H1 (cell line): Measurements from ENCODE around the gene CDT1. TPM values are rescaled to one million over a fixed set of nuclear protein-coding genes. Genes with fewer than 3 reads are reported as not detected.

ENCODE experiments used
- CTCF ChIA-PET: fragments of 300-600 bp; sonication (Branson Sonifier 250); formaldehyde crosslinking; loops from one replicate; lab custom pipeline; 2021; ENCODE audit not compliant: partially characterized antibody; lab: Charles Lee
- POLR2A ChIA-PET: fragments of 300-600 bp; sonication (Branson Sonifier 250); formaldehyde crosslinking; loops from one replicate; lab custom pipeline; 2021; ENCODE audit warnings: inconsistent platforms; ENCODE audit not compliant: partially characterized antibody; lab: Charles Lee
- DNase-seq, 2 experiments: peaks; one replicate each; pipeline versions ENCODE4 v3.0.0 to v3.0.0-alpha.2; 2010 to 2022; ENCODE audit warnings: low spot score in 2 of 2, low read depth in 1 of 2, mixed read lengths in 1 of 2
- FAIRE-seq: peaks from 2 replicates; lab custom pipeline; 2011; peaks lifted over from hg19 to GRCh38; lab: Jason Lieb, UNC
- H2AFZ ChIP-seq: 2 replicates; pipeline ENCODE4 v1.8.1; 2012; ENCODE audit warnings: low read length, inconsistent platforms
- H2AK5ac ChIP-seq: 2 replicates; pipeline ENCODE4 v1.6.1; 2013; ENCODE audit warnings: low read depth, low read length
- H2BK120ac ChIP-seq: replicated peaks from 2 replicates; pipeline ENCODE3; 2013; ENCODE audit warnings: low read depth, low read length, inconsistent platforms
- H2BK12ac ChIP-seq: 2 replicates; pipeline ENCODE4 v1.6.1; 2013; ENCODE audit warnings: low read depth, low read length
- H2BK15ac ChIP-seq: 2 replicates; pipeline ENCODE4 v1.6.1; 2013; ENCODE audit warnings: low read length
- H2BK20ac ChIP-seq: 2 replicates; pipeline ENCODE4 v1.6.1; 2013; ENCODE audit warnings: low read length
- H2BK5ac ChIP-seq: 2 replicates; pipeline ENCODE4 v1.6.1; 2013; ENCODE audit warnings: low read depth, low read length
- H3K14ac ChIP-seq: 2 replicates; pipeline ENCODE4 v1.6.1; 2013; ENCODE audit warnings: inconsistent platforms; ENCODE audit not compliant: insufficient read length
- H3K18ac ChIP-seq: 2 replicates; pipeline ENCODE4 v1.6.1; 2013; ENCODE audit warnings: low read length; ENCODE audit errors: extremely low read depth
- H3K23ac ChIP-seq: 2 replicates; pipeline ENCODE4 v1.6.1; 2013; ENCODE audit warnings: inconsistent platforms; ENCODE audit not compliant: insufficient read length
- H3K23me2 ChIP-seq: 2 replicates; pipeline ENCODE4 v1.6.1; 2013; ENCODE audit warnings: low read depth, low read length
- H3K27ac ChIP-seq: 2 replicates; pipeline ENCODE4 v1.6.1; 2011; ENCODE audit warnings: low read depth, low read length, inconsistent platforms
- H3K27me3 ChIP-seq, 4 experiments: replicated peaks in 1 of 4; 1 replicate in 1 of 4; 2 replicates in 3 of 4; pipeline versions ENCODE4 v1.6.1 to v1.8.1; 2011 to 2013; ENCODE audit warnings: low read length in 3 of 4, mild to moderate bottlenecking in 3 of 4, inconsistent platforms in 2 of 4, mixed read lengths in 2 of 4, moderate library complexity in 1 of 4; ENCODE audit not compliant: control insufficient read depth in 3 of 4, insufficient read depth in 3 of 4; ENCODE audit errors: extremely low read depth in 1 of 4
- H3K36me3 ChIP-seq, 4 experiments: 2 replicates each; pipeline versions ENCODE4 v1.6.1 to v1.8.1; 2011 to 2013; ENCODE audit warnings: mild to moderate bottlenecking in 4 of 4, low read length in 3 of 4, moderate library complexity in 2 of 4, control low read depth in 1 of 4, inconsistent platforms in 1 of 4; ENCODE audit not compliant: insufficient read depth in 4 of 4, control insufficient read depth in 2 of 4
- H3K4ac ChIP-seq: replicated peaks from 2 replicates; pipeline ENCODE3; 2013; ENCODE audit warnings: low read length, low read depth, mixed read lengths, inconsistent platforms; ENCODE audit not compliant: insufficient read length
- H3K4me1 ChIP-seq, 4 experiments: replicated peaks in 1 of 4; 1 replicate in 1 of 4; 2 replicates in 3 of 4; pipeline versions ENCODE4 v1.6.1 to v1.8.1; 2011 to 2013; ENCODE audit warnings: low read length in 3 of 4, inconsistent platforms in 2 of 4, mixed read lengths in 1 of 4; ENCODE audit not compliant: insufficient read depth in 4 of 4, control insufficient read depth in 3 of 4
- H3K4me2 ChIP-seq, 2 experiments: 2 replicates each; pipeline versions ENCODE4 v1.6.1 to v1.8.1; 2011 to 2013; ENCODE audit warnings: low read depth in 2 of 2, low read length in 2 of 2, control low read depth in 1 of 2, inconsistent platforms in 1 of 2, mild to moderate bottlenecking in 1 of 2; ENCODE audit not compliant: insufficient read depth in 1 of 2
- H3K4me3 ChIP-seq, 4 experiments: fragments of 200-600, 300-600 bp in 1 of 4; sonication (generic), shearing (Covaris generic), sonication (Bioruptor Twin) in 1 of 4; 2 replicates each; pipeline versions ENCODE4 v1.5.1 to v1.8.1; 2011 to 2016; ENCODE audit warnings: low read length in 4 of 4, low read depth in 3 of 4, control low read depth in 2 of 4, inconsistent platforms in 2 of 4, mild to moderate bottlenecking in 2 of 4, mixed read lengths in 1 of 4, moderate library complexity in 1 of 4; ENCODE audit not compliant: insufficient read depth in 2 of 4; ENCODE audit errors: extremely low read depth in 1 of 4
- H3K56ac ChIP-seq: replicated peaks from 2 replicates; pipeline ENCODE3; 2013; ENCODE audit warnings: low read depth, mild to moderate bottlenecking, mixed read lengths, low read length, inconsistent platforms; ENCODE audit not compliant: insufficient read length
- H3K79me1 ChIP-seq: 2 replicates; pipeline ENCODE4 v1.6.1; 2013; ENCODE audit warnings: low read depth, low read length, control low read depth
- H3K79me2 ChIP-seq, 2 experiments: 2 replicates each; pipeline versions ENCODE4 v1.6.1 to v1.8.1; 2012 to 2013; ENCODE audit warnings: low read length in 2 of 2, mild to moderate bottlenecking in 2 of 2, inconsistent platforms in 1 of 2; ENCODE audit not compliant: insufficient read depth in 2 of 2, control insufficient read depth in 1 of 2
- H3K9ac ChIP-seq, 4 experiments: replicated peaks in 1 of 4; 1 replicate in 1 of 4; 2 replicates in 3 of 4; pipeline versions ENCODE4 v1.6.1 to v1.8.1; 2011 to 2013; ENCODE audit warnings: low read depth in 3 of 4, low read length in 3 of 4, control low read depth in 2 of 4, mild to moderate bottlenecking in 2 of 4, moderate library complexity in 2 of 4, inconsistent platforms in 1 of 4; ENCODE audit errors: extremely low read depth in 1 of 4
- H3K9me3 ChIP-seq, 2 experiments: 2 replicates each; pipeline versions ENCODE4 v1.6.1 to v1.8.1; 2012 to 2013; ENCODE audit warnings: mild to moderate bottlenecking in 2 of 2, moderate library complexity in 2 of 2, control low read depth in 1 of 2, inconsistent platforms in 1 of 2, low read depth in 1 of 2, low read length in 1 of 2, mixed read lengths in 1 of 2; ENCODE audit not compliant: insufficient read depth in 2 of 2
- H4K20me1 ChIP-seq, 2 experiments: replicated peaks in 1 of 2; 2 replicates each; pipeline versions ENCODE3 to v1.8.1; 2011 to 2013; ENCODE audit warnings: inconsistent platforms in 2 of 2, low read length in 2 of 2, mild to moderate bottlenecking in 1 of 2; ENCODE audit not compliant: insufficient read depth in 2 of 2, control insufficient read depth in 1 of 2
- H4K5ac ChIP-seq: 2 replicates; pipeline ENCODE4 v1.6.1; 2013; ENCODE audit warnings: low read length, low read depth, mixed read lengths, inconsistent platforms; ENCODE audit not compliant: insufficient read length
- H4K8ac ChIP-seq: 2 replicates; pipeline ENCODE4 v1.8.0; 2013; ENCODE audit warnings: mild to moderate bottlenecking, moderate library complexity, low read length, inconsistent platforms; ENCODE audit not compliant: insufficient read depth; ENCODE audit errors: extremely low read depth
- H4K91ac ChIP-seq: replicated peaks from 2 replicates; pipeline ENCODE3; 2013; ENCODE audit warnings: low read length, mixed read lengths, inconsistent platforms; ENCODE audit not compliant: insufficient read length
- CHD2 ChIP-seq: IDR thresholded peaks from 2 replicates; pipeline ENCODE4 v1.6.1; 2012; ENCODE audit warnings: low read length, improper control_type of control experiment
- EGR1 ChIP-seq: IDR thresholded peaks from 2 replicates; pipeline ENCODE4 v1.6.1; 2011; ENCODE audit warnings: low read depth, low read length, borderline replicate concordance
- GABPA ChIP-seq: IDR thresholded peaks from 2 replicates; pipeline ENCODE4 v1.6.1; 2011; ENCODE audit warnings: mild to moderate bottlenecking, low read length, moderate library complexity, borderline replicate concordance; ENCODE audit not compliant: insufficient read depth
- HDAC6 ChIP-seq: IDR thresholded peaks from one replicate; pipeline ENCODE4 v1.7.1; 2012; ENCODE audit warnings: low read depth, mild to moderate bottlenecking, inconsistent platforms, low read length, moderate library complexity
- NANOG ChIP-seq: IDR thresholded peaks from 2 replicates; pipeline ENCODE4 v1.6.1; 2011; ENCODE audit warnings: low read length, low read depth, mild to moderate bottlenecking, inconsistent platforms; ENCODE audit not compliant: insufficient read depth, poor library complexity, severe bottlenecking
- NRF1 ChIP-seq: IDR thresholded peaks from 2 replicates; pipeline ENCODE4 v1.6.1; 2011; ENCODE audit warnings: mild to moderate bottlenecking, low read depth, low read length, improper control_type of control experiment
- RNF2 ChIP-seq: fragments of 200-900, 300-1000 bp; sonication (generic); IDR thresholded peaks from 2 replicates; pipeline ENCODE4 v1.7.1; 2016; ENCODE audit warnings: borderline replicate concordance, low read depth, mild to moderate bottlenecking, antibody characterized with exemption, low read length; ENCODE audit not compliant: poor library complexity, severe bottlenecking; ENCODE audit errors: missing control alignments
- SIN3A ChIP-seq, 2 experiments: IDR thresholded peaks in 1 of 2; conservative IDR thresholded peaks in 1 of 2; 2 replicates each; pipeline ENCODE4 v1.6.1; 2011 to 2012; ENCODE audit warnings: low read length in 2 of 2, improper control_type of control experiment in 1 of 2, low read depth in 1 of 2, mild to moderate bottlenecking in 1 of 2
- SIRT6 ChIP-seq: IDR thresholded peaks from one replicate; pipeline ENCODE4 v1.7.1; 2012; ENCODE audit warnings: low read length, inconsistent platforms
- TBP ChIP-seq: IDR thresholded peaks from 2 replicates; pipeline ENCODE4 v1.6.1; 2011; ENCODE audit warnings: low read depth, low read length, improper control_type of control experiment
- YY1 ChIP-seq: IDR thresholded peaks from 2 replicates; pipeline ENCODE4 v1.6.1; 2011; ENCODE audit warnings: low read depth, mild to moderate bottlenecking, low read length
- WGBS, 2 experiments: shearing (Covaris generic) in 1 of 2; methylation state at CpG; one replicate each; pipeline versions ENCODE4 v1.1.6 to v1.1.7; 2013 to 2015; ENCODE audit warnings: low lambda C conversion rate in 2 of 2, mixed read lengths in 2 of 2, inconsistent platforms in 1 of 2, low coverage in 1 of 2, missing lambda C conversion rate in 1 of 2; ENCODE audit not compliant: insufficient replicate concordance in 2 of 2, insufficient coverage in 1 of 2, insufficient read length in 1 of 2; ENCODE audit errors: extremely low coverage in 1 of 2, missing lambda C conversion rate in 1 of 2; 5-methylcytosine and 5-hydroxymethylcytosine counted together
- polyA plus RNA-seq, 7 experiments: library from polyadenylated mRNA; depleted of rRNA in 3 of 7; stranded (reverse) in 5 of 7; unstranded in 2 of 7; fragments of >200 nt in 5 of 7; fragments of 200-250 nt in 2 of 7; gene quantifications; 1 replicate in 5 of 7; 2 replicates in 1 of 7; 4 replicates in 1 of 7; pipeline versions ENCODE4 v1.2.1 to v1.2.3, GENCODE V29; 2011 to 2013; ENCODE audit warnings: missing spikeins in 2 of 7, mixed read lengths in 2 of 7
- total RNA-seq: library from RNA; stranded (reverse); fragmentation: NEBNext Ultra II Directional; extraction: Animal tissue kit (Norgen Biotek cat#: 25700); gene quantifications from 2 replicates; pipeline ENCODE4 v1.2.1, GENCODE V29; 2021
- TF ChIP-seq, protein P1 (sequence below): IDR thresholded peaks from 2 replicates; pipeline ENCODE4 v1.6.1; 2012; ENCODE audit warnings: inconsistent platforms
- TF ChIP-seq, protein P2 (sequence below): IDR thresholded peaks from 2 replicates; pipeline ENCODE4 v1.6.1; 2012; ENCODE audit warnings: inconsistent platforms

CDT1 gene
- total and polyA plus RNA-seq, 2 of the 8 experiments (the other 6 are each of a cell fraction or from before 2014, with no cell fraction given) = 76.7 to 95.4 TPM

DNA sequence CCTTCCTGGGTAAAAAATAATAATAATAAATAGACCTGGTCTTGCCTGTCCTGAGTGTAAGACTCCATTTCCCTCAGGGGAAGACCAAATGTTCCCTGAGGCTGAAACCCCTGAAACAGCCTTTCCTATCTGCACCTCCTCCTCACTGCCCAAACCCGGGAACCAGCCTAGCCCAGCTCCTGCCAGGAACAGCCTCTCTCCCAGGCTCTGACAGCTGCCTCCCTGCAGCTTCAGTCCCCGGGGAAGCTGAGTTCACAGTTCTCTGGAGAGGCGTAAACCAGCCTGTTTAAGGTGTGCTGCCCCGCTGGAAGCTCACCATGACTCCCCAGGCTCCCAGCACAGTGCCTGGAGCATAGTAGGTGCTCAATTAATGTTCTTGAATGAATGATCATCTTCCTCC, 7.3 kb upstream of the CDT1 start:
- CTCF ChIA-PET = interaction anchor here (3.4 kb wide), 1 partner anchor 59 kb away, joined by 21 read pairs; no protein-coding TSS in a partner anchor
- no peak overlapping the region for H3K23ac ChIP-seq
- DNase-seq = no peak
- TF ChIP-seq CHD2 (no peak), NRF1 (no peak), GABPA (no peak), SIN3A (conservative IDR thresholded peaks at IDR 0.05 in 1 of 2, IDR thresholded peaks at IDR 0.05 in 1 of 2; ENCODE audit: low read depth in 1 of 2, low read length in 2 of 2) (no peak), RNF2 (no peak), NANOG (no peak), HDAC6 (no peak), SIRT6 (no peak), TBP (no peak), EGR1 (no peak), YY1 (no peak)
- TF ChIP-seq, protein P1, sequence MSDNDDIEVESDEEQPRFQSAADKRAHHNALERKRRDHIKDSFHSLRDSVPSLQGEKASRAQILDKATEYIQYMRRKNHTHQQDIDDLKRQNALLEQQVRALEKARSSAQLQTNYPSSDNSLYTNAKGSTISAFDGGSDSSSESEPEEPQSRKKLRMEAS = no peak
- TF ChIP-seq, protein P2, sequence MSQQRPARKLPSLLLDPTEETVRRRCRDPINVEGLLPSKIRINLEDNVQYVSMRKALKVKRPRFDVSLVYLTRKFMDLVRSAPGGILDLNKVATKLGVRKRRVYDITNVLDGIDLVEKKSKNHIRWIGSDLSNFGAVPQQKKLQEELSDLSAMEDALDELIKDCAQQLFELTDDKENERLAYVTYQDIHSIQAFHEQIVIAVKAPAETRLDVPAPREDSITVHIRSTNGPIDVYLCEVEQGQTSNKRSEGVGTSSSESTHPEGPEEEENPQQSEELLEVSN = no peak

More for the DNA sequence above, 7.3 kb upstream of the CDT1 start:
- Histone ChIP-seq H4K91ac (no peak overlapping the region), H2AK5ac (no peak overlapping the region), H2BK12ac (no peak overlapping the region), H2BK5ac (no peak overlapping the region), H4K8ac (no peak overlapping the region), H3K79me2 (no peaks in the 10 kb centered on the region), H3K36me3 (no peaks in the 10 kb centered on the region), H3K4me1 (peaks cover 0 to 19% (median 12%) of the 10 kb centered on the region in 4 experiments; a peak in 6 of 7 replicates), H3K4me3 (no peak overlapping the region), H3K4ac (no peak overlapping the region), H2BK120ac (no peak overlapping the region), H4K20me1 (peaks cover 0 to 4% of the 10 kb centered on the region in 2 experiments), H3K27me3 (no peaks in the 10 kb centered on the region; a peak in 1 of 7 replicates), H3K27ac (no peak overlapping the region), H3K56ac (no peak overlapping the region), H3K4me2 (no peak overlapping the region), H3K79me1 (no peaks in the 10 kb centered on the region), H3K9ac (no peak overlapping the region), H4K5ac (no peak overlapping the region), H2BK15ac (no peak overlapping the region), H2BK20ac (no peak overlapping the region), H2AFZ (no peak overlapping the region), H3K23me2 (peaks cover 4% of the 10 kb centered on the region; the same call in 1 of the 2 replicates), H3K14ac (no peak overlapping the region), H3K9me3 (no peaks in the 10 kb centered on the region), H3K18ac (no peak overlapping the region)
- POLR2A ChIA-PET = no interaction called here
- whole genome bisulfite sequencing, 2 experiments = no CpG with 5 or more reads among the region's 4 CpGs
- no peak for FAIRE-seq
